Fibroblast of upper back skin (primary cell): Measurements from ENCODE around the gene MACROD2.
A peak's percentile ranks its signal among the peaks of the same experiment; 100 is the strongest.

ENCODE experiments used
- DNase-seq: peaks from one replicate; pipeline ENCODE4 v3.0.0-alpha.2; 2013

MACROD2 gene

GRCh38 chr20:15204234-15204633 lies 1208.9 kb downstream of the MACROD2 start:
- no peak for DNase-seq

GRCh38 chr20:15205028-15205427 lies 1209.7 kb downstream of the MACROD2 start:
- DNase-seq = peak; percentile 56

GRCh38 chr20:15205719-15206118 lies 1210.4 kb downstream of the MACROD2 start:
- no peak for DNase-seq

- DNase-seq = no peak
These were observed 1214.2 kb downstream of the MACROD2 start for GRCh38 chr20:15209537-15209936.

GRCh38 chr20:15214051-15214450 lies 1218.7 kb downstream of the MACROD2 start:
- no peak for DNase-seq

- peak; percentile 45 for DNase-seq
These were observed 1224.8 kb downstream of the MACROD2 start for GRCh38 chr20:15220009-15220656.

- peak; percentile 78 for DNase-seq
These were observed 1225.7 kb downstream of the MACROD2 start for GRCh38 chr20:15220778-15221565.

- no peak for DNase-seq
These were observed 1227.4 kb downstream of the MACROD2 start for GRCh38 chr20:15222502-15223330.

- no peak for DNase-seq
These were observed 1228.9 kb downstream of the MACROD2 start for GRCh38 chr20:15224199-15224598.

GRCh38 chr20:15227102-15227501 lies 1231.8 kb downstream of the MACROD2 start:
- DNase-seq = no peak

- DNase-seq = no peak
These were observed 1236.9 kb downstream of the MACROD2 start for GRCh38 chr20:15232243-15232642.

GRCh38 chr20:15235471-15236198 lies 1240.3 kb downstream of the MACROD2 start:
- DNase-seq = no peak

GRCh38 chr20:15236812-15237211 lies 1241.5 kb downstream of the MACROD2 start:
- peak; percentile 47 for DNase-seq

GRCh38 chr20:15239542-15240206 lies 1244.4 kb downstream of the MACROD2 start:
- DNase-seq = no peak

GRCh38 chr20:15240801-15241200 lies 1245.5 kb downstream of the MACROD2 start:
- peak; percentile 50 for DNase-seq

GRCh38 chr20:15241681-15242080 lies 1246.4 kb downstream of the MACROD2 start:
- peak; percentile 60 for DNase-seq

GRCh38 chr20:15242773-15243172 lies 1247.5 kb downstream of the MACROD2 start:
- no peak for DNase-seq

- DNase-seq = no peak
These were observed 1250.6 kb downstream of the MACROD2 start for GRCh38 chr20:15245896-15246295.

- no peak for DNase-seq
These were observed 1253.5 kb downstream of the MACROD2 start for GRCh38 chr20:15248618-15249395.

GRCh38 chr20:15251171-15251570 lies 1255.9 kb downstream of the MACROD2 start:
- DNase-seq = no peak

- no peak for DNase-seq
These were observed 1257.0 kb downstream of the MACROD2 start for GRCh38 chr20:15252304-15252703.
